Neural cell (in vitro differentiated cells): ENCODE data around the gene IL15RA. TPM values are rescaled to one million over a fixed set of nuclear protein-coding genes. Genes with fewer than 3 reads are reported as not detected.

Experiments
- H2AFZ ChIP-seq: fragments of 200-600, 300-800 bp; sonication (generic), shearing (Covaris generic); 2 replicates; pipeline ENCODE4 v1.6.0; 2014; ENCODE audit warnings: low read depth, mild to moderate bottlenecking, antibody characterized with exemption, low read length, moderate library complexity
- H3F3A ChIP-seq: fragments of 200-600 bp; shearing (Covaris generic); 2 replicates; pipeline ENCODE4 v1.6.1; 2016; ENCODE audit warnings: mild to moderate bottlenecking, moderate library complexity, mixed read lengths, antibody characterized with exemption, low read length; ENCODE audit not compliant: insufficient read depth, poor library complexity, severe bottlenecking
- H3K27ac ChIP-seq: fragments of 200-600, 300-800 bp; sonication (generic), shearing (Covaris generic); 2 replicates; pipeline ENCODE4 v1.5.1; 2014; ENCODE audit warnings: mild to moderate bottlenecking, low read length, moderate library complexity
- H3K27me3 ChIP-seq: fragments of 300-800, 200-600 bp; sonication (generic), shearing (Covaris generic); 2 replicates; pipeline ENCODE4 v1.6.0; 2014; ENCODE audit warnings: mild to moderate bottlenecking, low read depth, low read length, moderate library complexity; ENCODE audit not compliant: insufficient read depth
- H3K36me3 ChIP-seq: fragments of 300-800, 200-600 bp; sonication (generic), shearing (Covaris generic); 2 replicates; pipeline ENCODE4 v1.5.1; 2014; ENCODE audit warnings: mild to moderate bottlenecking, antibody characterized with exemption, low read length, moderate library complexity; ENCODE audit not compliant: insufficient read depth
- H3K4me2 ChIP-seq: fragments of 300-800, 200-600 bp; sonication (generic), shearing (Covaris generic); 2 replicates; pipeline ENCODE4 v1.6.0; 2014; ENCODE audit warnings: mild to moderate bottlenecking, low read length
- H3K4me3 ChIP-seq: fragments of 300-800, 200-600 bp; sonication (generic), shearing (Covaris generic); 2 replicates; pipeline ENCODE4 v1.5.1; 2014; ENCODE audit warnings: mild to moderate bottlenecking, low read length, moderate library complexity
- H3K79me2 ChIP-seq: fragments of 200-600 bp; shearing (Covaris generic); replicated peaks from 2 replicates; pipeline ENCODE4 v1.6.0; 2014; ENCODE audit warnings: mild to moderate bottlenecking, low read length, moderate library complexity; ENCODE audit not compliant: insufficient read depth
- H3K9ac ChIP-seq: fragments of 300-800, 200-600 bp; sonication (generic), shearing (Covaris generic); 2 replicates; pipeline ENCODE4 v1.6.1; 2016; ENCODE audit warnings: mild to moderate bottlenecking, low read length, mixed read lengths
- H3K9me2 ChIP-seq: fragments of 200-600 bp; shearing (Covaris generic); 2 replicates; pipeline ENCODE4 v1.6.1; 2016; ENCODE audit warnings: mild to moderate bottlenecking, low read length, mixed read lengths; ENCODE audit not compliant: insufficient read depth
- H3K9me3 ChIP-seq: fragments of 200-600, 300-800 bp; sonication (generic), shearing (Covaris generic); 2 replicates; pipeline ENCODE4 v1.6.1; 2016; ENCODE audit warnings: mild to moderate bottlenecking, mixed run types, low read length, moderate library complexity, mixed read lengths
- H4K20me1 ChIP-seq: fragments of 200-600 bp; shearing (Covaris generic); 2 replicates; pipeline ENCODE4 v1.6.1; 2016; ENCODE audit warnings: mild to moderate bottlenecking, mixed run types; ENCODE audit not compliant: insufficient read depth
- EP300 ChIP-seq: fragments of 450-650 bp; conservative IDR thresholded peaks from 2 replicates; pipeline ENCODE4 v1.6.1; 2014; ENCODE audit warnings: antibody characterized with exemption, mild to moderate bottlenecking, moderate library complexity; ENCODE audit not compliant: poor library complexity, severe bottlenecking
- EZH2 ChIP-seq: fragments of 200-600, 300-800 bp; shearing (Covaris generic), sonication (generic); IDR thresholded peaks from 2 replicates; pipeline ENCODE4 v1.6.1; 2014; ENCODE audit warnings: antibody characterized with exemption, low read length, borderline replicate concordance, mild to moderate bottlenecking; ENCODE audit not compliant: insufficient read depth, poor library complexity, severe bottlenecking
- MXI1 ChIP-seq: fragments of 450-650 bp; conservative IDR thresholded peaks from 2 replicates; pipeline ENCODE4 v1.6.1; 2014; ENCODE audit warnings: antibody characterized with exemption, mild to moderate bottlenecking; ENCODE audit not compliant: poor library complexity, severe bottlenecking
- POLR2AphosphoS5 ChIP-seq: IDR thresholded peaks from 2 replicates; pipeline ENCODE4 v1.6.1; 2012
- RAD21 ChIP-seq: fragments of 450-650 bp; conservative IDR thresholded peaks from 2 replicates; pipeline ENCODE4 v1.6.1; 2014; ENCODE audit warnings: antibody characterized with exemption, mild to moderate bottlenecking, moderate library complexity
- SMC3 ChIP-seq: fragments of 450-650 bp; conservative IDR thresholded peaks from 2 replicates; pipeline ENCODE4 v1.6.1; 2014; ENCODE audit warnings: antibody characterized with exemption, mild to moderate bottlenecking, moderate library complexity; ENCODE audit not compliant: poor library complexity
- TAF1 ChIP-seq: IDR thresholded peaks from 2 replicates; pipeline ENCODE4 v1.6.1; 2012; ENCODE audit warnings: low read depth
- polyA plus RNA-seq: library from polyadenylated mRNA; depleted of rRNA; stranded (reverse); fragments of >200 nt; gene quantifications from 2 replicates; pipeline ENCODE4 v1.2.3, GENCODE V29; 2014
- TF ChIP-seq, protein P1 (sequence below): fragments of 450-650 bp; IDR thresholded peaks from 2 replicates; pipeline ENCODE4 v1.5.1; 2014; ENCODE audit warnings: antibody characterized with exemption, mild to moderate bottlenecking, moderate library complexity; ENCODE audit not compliant: poor library complexity, severe bottlenecking
- TF ChIP-seq, protein P2 (sequence below): IDR thresholded peaks from 2 replicates; pipeline ENCODE4 v1.6.1; 2012; ENCODE audit warnings: borderline replicate concordance

The IL15RA gene
- polyA plus RNA-seq, 1 donor from 2014 or later: not detected

DNA sequence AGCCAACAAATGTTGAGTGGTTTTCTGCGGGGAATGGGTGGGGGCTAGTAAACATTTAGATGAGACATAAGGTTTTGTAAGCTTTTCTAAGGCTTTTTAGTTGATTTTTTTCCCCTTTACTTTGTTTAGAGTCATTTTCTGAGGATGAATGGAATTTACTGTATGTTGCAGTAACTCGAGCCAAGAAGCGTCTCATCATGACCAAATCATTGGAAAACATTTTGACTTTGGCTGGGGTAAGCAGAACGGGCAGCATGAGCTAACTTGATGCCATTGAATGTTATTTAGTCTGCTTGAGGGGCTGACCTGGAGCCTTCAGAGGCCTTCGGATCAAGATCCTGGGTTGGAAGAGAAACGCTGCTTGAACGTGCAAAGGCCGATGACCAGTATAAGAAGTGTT lies 50.0 kb downstream of the IL15RA start:
- Histone ChIP-seq H2AFZ (no peak overlapping the region), H3K9ac (no peak overlapping the region), H4K20me1 (no peaks in the 10 kb centered on the region), H3K27ac (no peak overlapping the region), H3K27me3 (no peaks in the 10 kb centered on the region), H3F3A (no peaks in the 10 kb centered on the region), H3K79me2 (no peaks in the 10 kb centered on the region), H3K9me3 (no peaks in the 10 kb centered on the region), H3K36me3 (peaks cover 4% of the 10 kb centered on the region), H3K4me3 (no peak overlapping the region), H3K9me2 (no peaks in the 10 kb centered on the region), H3K4me2 (no peak overlapping the region)
- TF ChIP-seq, protein P1, sequence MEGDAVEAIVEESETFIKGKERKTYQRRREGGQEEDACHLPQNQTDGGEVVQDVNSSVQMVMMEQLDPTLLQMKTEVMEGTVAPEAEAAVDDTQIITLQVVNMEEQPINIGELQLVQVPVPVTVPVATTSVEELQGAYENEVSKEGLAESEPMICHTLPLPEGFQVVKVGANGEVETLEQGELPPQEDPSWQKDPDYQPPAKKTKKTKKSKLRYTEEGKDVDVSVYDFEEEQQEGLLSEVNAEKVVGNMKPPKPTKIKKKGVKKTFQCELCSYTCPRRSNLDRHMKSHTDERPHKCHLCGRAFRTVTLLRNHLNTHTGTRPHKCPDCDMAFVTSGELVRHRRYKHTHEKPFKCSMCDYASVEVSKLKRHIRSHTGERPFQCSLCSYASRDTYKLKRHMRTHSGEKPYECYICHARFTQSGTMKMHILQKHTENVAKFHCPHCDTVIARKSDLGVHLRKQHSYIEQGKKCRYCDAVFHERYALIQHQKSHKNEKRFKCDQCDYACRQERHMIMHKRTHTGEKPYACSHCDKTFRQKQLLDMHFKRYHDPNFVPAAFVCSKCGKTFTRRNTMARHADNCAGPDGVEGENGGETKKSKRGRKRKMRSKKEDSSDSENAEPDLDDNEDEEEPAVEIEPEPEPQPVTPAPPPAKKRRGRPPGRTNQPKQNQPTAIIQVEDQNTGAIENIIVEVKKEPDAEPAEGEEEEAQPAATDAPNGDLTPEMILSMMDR: no peak
- TF ChIP-seq, protein P2, sequence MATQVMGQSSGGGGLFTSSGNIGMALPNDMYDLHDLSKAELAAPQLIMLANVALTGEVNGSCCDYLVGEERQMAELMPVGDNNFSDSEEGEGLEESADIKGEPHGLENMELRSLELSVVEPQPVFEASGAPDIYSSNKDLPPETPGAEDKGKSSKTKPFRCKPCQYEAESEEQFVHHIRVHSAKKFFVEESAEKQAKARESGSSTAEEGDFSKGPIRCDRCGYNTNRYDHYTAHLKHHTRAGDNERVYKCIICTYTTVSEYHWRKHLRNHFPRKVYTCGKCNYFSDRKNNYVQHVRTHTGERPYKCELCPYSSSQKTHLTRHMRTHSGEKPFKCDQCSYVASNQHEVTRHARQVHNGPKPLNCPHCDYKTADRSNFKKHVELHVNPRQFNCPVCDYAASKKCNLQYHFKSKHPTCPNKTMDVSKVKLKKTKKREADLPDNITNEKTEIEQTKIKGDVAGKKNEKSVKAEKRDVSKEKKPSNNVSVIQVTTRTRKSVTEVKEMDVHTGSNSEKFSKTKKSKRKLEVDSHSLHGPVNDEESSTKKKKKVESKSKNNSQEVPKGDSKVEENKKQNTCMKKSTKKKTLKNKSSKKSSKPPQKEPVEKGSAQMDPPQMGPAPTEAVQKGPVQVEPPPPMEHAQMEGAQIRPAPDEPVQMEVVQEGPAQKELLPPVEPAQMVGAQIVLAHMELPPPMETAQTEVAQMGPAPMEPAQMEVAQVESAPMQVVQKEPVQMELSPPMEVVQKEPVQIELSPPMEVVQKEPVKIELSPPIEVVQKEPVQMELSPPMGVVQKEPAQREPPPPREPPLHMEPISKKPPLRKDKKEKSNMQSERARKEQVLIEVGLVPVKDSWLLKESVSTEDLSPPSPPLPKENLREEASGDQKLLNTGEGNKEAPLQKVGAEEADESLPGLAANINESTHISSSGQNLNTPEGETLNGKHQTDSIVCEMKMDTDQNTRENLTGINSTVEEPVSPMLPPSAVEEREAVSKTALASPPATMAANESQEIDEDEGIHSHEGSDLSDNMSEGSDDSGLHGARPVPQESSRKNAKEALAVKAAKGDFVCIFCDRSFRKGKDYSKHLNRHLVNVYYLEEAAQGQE: no peak
- TF ChIP-seq EP300 (no peak), RAD21 (no peak)

DNA sequence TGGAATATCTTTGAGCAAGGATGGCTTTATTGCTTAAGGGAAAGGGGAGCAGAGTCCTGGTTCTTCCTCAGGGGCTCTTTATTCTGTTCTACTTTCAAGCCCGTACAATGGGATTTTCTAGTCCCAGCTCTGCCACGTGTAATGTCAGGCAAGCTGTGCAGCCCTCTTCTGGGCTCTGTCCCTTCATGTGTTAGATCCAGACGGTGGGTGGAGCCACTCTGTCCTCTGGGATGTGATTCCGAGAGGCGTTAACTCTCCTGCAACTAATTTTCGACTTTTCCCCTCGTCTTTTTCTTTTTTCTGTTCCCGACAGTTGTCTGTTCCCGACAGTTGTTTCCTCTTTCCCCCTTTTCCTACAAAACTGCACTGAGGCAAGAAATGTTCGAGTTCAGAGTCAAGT lies 52.5 kb downstream of the IL15RA start:
- H3K9me3 ChIP-seq: no peaks in the 10 kb centered on the region
- no peak overlapping the region for H3K27ac ChIP-seq
- H3K36me3 ChIP-seq: peaks cover 7% of the 10 kb centered on the region
- H3K4me3 ChIP-seq: no peak overlapping the region
- H2AFZ ChIP-seq: no peak overlapping the region
- H4K20me1 ChIP-seq: no peaks in the 10 kb centered on the region
- no peaks in the 10 kb centered on the region for H3F3A ChIP-seq
- H3K9ac ChIP-seq: no peak overlapping the region
- no peak overlapping the region for H3K4me2 ChIP-seq
- H3K27me3 ChIP-seq: no peaks in the 10 kb centered on the region
- H3K9me2 ChIP-seq: no peaks in the 10 kb centered on the region
- TF ChIP-seq POLR2AphosphoS5: no peak
- TF ChIP-seq TAF1: no peak
- TF ChIP-seq, protein P1: no peak
- no peak for TF ChIP-seq MXI1
- TF ChIP-seq SMC3: no peak
- no peak for TF ChIP-seq EP300
- no peak for TF ChIP-seq EZH2
- TF ChIP-seq, protein P2: no peak
- TF ChIP-seq RAD21: no peak
- H3K79me2 ChIP-seq: no peaks in the 10 kb centered on the region
